Neural progenitor cell (in vitro differentiated cells): Measurements from ENCODE around the gene IL10RA. TPM values are rescaled to one million over a fixed set of nuclear protein-coding genes. Genes with fewer than 3 reads are reported as not detected.

ENCODE experiments used
- DNase-seq: peaks from one replicate; pipeline ENCODE4 v3.0.0-alpha.2; 2016; ENCODE audit warnings: low spot score
- H2AFZ ChIP-seq: fragments of 200-600 bp; sonication (generic); replicated peaks from 2 replicates; pipeline ENCODE4 v1.6.1; 2016; ENCODE audit warnings: antibody characterized with exemption
- H3F3A ChIP-seq: fragments of 200-600 bp; sonication (generic); 2 replicates; pipeline ENCODE4 v1.6.1; 2016; ENCODE audit warnings: antibody characterized with exemption, low read depth
- H3K27ac ChIP-seq: fragments of 200-600 bp; sonication (generic); 2 replicates; pipeline ENCODE4 v1.5.1; 2016; ENCODE audit warnings: mild to moderate bottlenecking
- H3K27me3 ChIP-seq: fragments of 200-600 bp; sonication (generic); 2 replicates; pipeline ENCODE4 v1.6.1; 2016; ENCODE audit warnings: mild to moderate bottlenecking, moderate library complexity
- H3K36me3 ChIP-seq: fragments of 200-600 bp; sonication (generic); 2 replicates; pipeline ENCODE4 v1.5.1; 2016
- H3K4me1 ChIP-seq: fragments of 200-600 bp; sonication (generic); 2 replicates; pipeline ENCODE4 v1.6.1; 2016; ENCODE audit warnings: mixed run types
- H3K4me2 ChIP-seq: fragments of 200-600 bp; sonication (generic); 2 replicates; pipeline ENCODE4 v1.6.1; 2016
- H3K4me3 ChIP-seq: fragments of 200-600 bp; sonication (generic); 2 replicates; pipeline ENCODE4 v1.5.1; 2016
- H3K79me2 ChIP-seq: fragments of 200-600 bp; sonication (generic); 2 replicates; pipeline ENCODE4 v1.6.1; 2016; ENCODE audit warnings: low read depth
- H3K9ac ChIP-seq: fragments of 200-600 bp; sonication (generic); 2 replicates; pipeline ENCODE4 v1.6.1; 2016
- H3K9me3 ChIP-seq: fragments of 200-600 bp; sonication (generic); 2 replicates; pipeline ENCODE4 v1.5.1; 2016; ENCODE audit warnings: low read depth
- H4K20me1 ChIP-seq: fragments of 200-600 bp; sonication (generic); 2 replicates; pipeline ENCODE4 v1.6.1; 2016; ENCODE audit warnings: low read depth
- H3K27ac Mint-ChIP-seq: 3 replicates; pipeline ENCODE4 v1.8.0; 2021; ENCODE audit warnings: mixed read lengths
- H3K27me3 Mint-ChIP-seq: 2 replicates; pipeline ENCODE4 v1.8.0; 2022; ENCODE audit warnings: low read depth, mild to moderate bottlenecking, inconsistent platforms, moderate library complexity, mixed read lengths; ENCODE audit not compliant: insufficient read depth
- H3K36me3 Mint-ChIP-seq: 3 replicates; pipeline ENCODE4 v1.8.0; 2021; ENCODE audit warnings: mixed read lengths
- H3K4me1 Mint-ChIP-seq: 3 replicates; pipeline ENCODE4 v1.8.0; 2021; ENCODE audit warnings: mixed read lengths
- H3K4me3 Mint-ChIP-seq: 3 replicates; pipeline ENCODE4 v1.8.0; 2021; ENCODE audit warnings: mild to moderate bottlenecking, moderate library complexity, mixed read lengths
- H3K9me3 Mint-ChIP-seq: 3 replicates; pipeline ENCODE4 v1.8.0; 2020; ENCODE audit warnings: mixed read lengths
- EZH2 ChIP-seq: fragments of 200-600 bp; sonication (generic); IDR thresholded peaks from 2 replicates; pipeline ENCODE4 v1.6.1; 2017; ENCODE audit warnings: antibody characterized with exemption, mild to moderate bottlenecking, moderate library complexity
- EZH2phosphoT487 ChIP-seq: fragments of 200-600 bp; sonication (generic); IDR thresholded peaks from 2 replicates; pipeline ENCODE4 v1.6.1; 2017; ENCODE audit warnings: antibody characterized with exemption
- total RNA-seq: library from RNA; depleted of rRNA; stranded (reverse); fragments of >200 nt; gene quantifications from 2 replicates; pipeline ENCODE4 v1.2.3, GENCODE V29; 2015; ENCODE audit warnings: low replicate concordance
- TF ChIP-seq, protein P1 (sequence below): fragments of 200-600 bp; sonication (generic); IDR thresholded peaks from 2 replicates; pipeline ENCODE4 v1.5.1; 2017; ENCODE audit warnings: antibody characterized with exemption, mild to moderate bottlenecking

The IL10RA gene
- total RNA-seq, 1 donor from 2014 or later: not detected

DNA sequence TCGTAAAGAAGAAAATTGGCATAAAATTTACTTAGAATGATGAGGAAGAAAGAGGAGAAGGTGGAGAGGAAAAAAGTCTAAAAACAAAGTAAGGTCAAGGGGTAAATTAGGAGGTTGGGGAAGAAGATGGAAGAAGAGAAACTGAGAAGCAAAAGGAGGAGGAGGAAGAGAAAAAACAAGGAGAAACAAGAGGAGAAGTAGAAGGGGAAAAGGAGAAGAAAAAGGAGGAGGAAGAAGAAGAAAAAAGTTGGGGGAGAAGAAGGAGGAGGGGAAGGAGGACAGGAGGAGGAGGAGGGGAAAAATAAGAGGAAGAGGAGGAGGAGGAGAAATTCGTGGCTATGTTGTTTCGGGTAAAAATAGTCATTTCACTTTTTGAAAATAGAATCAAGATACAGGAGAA lies 42.4 kb downstream of the IL10RA start:
- H3F3A ChIP-seq: no peaks in the 10 kb centered on the region
- Mint-ChIP-seq H3K9me3 (no peaks in the 10 kb centered on the region), H3K36me3 (no peaks in the 10 kb centered on the region), H3K27me3 (peaks cover 2% of the 10 kb centered on the region), H3K4me3 (no peak overlapping the region), H3K27ac (no peak overlapping the region), H3K4me1 (no peaks in the 10 kb centered on the region)
- H3K27me3 ChIP-seq: no peaks in the 10 kb centered on the region
- no peak overlapping the region for H3K27ac ChIP-seq
- H2AFZ ChIP-seq: no peak overlapping the region
- no peaks in the 10 kb centered on the region for H3K4me1 ChIP-seq
- no peak overlapping the region for H3K4me3 ChIP-seq
- H3K79me2 ChIP-seq: no peaks in the 10 kb centered on the region
- DNase-seq: no peak
- H3K4me2 ChIP-seq: no peak overlapping the region
- no peaks in the 10 kb centered on the region for H4K20me1 ChIP-seq
- TF ChIP-seq EZH2phosphoT487: no peak
- TF ChIP-seq, protein P1, sequence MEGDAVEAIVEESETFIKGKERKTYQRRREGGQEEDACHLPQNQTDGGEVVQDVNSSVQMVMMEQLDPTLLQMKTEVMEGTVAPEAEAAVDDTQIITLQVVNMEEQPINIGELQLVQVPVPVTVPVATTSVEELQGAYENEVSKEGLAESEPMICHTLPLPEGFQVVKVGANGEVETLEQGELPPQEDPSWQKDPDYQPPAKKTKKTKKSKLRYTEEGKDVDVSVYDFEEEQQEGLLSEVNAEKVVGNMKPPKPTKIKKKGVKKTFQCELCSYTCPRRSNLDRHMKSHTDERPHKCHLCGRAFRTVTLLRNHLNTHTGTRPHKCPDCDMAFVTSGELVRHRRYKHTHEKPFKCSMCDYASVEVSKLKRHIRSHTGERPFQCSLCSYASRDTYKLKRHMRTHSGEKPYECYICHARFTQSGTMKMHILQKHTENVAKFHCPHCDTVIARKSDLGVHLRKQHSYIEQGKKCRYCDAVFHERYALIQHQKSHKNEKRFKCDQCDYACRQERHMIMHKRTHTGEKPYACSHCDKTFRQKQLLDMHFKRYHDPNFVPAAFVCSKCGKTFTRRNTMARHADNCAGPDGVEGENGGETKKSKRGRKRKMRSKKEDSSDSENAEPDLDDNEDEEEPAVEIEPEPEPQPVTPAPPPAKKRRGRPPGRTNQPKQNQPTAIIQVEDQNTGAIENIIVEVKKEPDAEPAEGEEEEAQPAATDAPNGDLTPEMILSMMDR: no peak
- no peak for TF ChIP-seq EZH2
- H3K9me3 ChIP-seq: no peaks in the 10 kb centered on the region
- H3K9ac ChIP-seq: no peak overlapping the region
- no peaks in the 10 kb centered on the region for H3K36me3 ChIP-seq

DNA sequence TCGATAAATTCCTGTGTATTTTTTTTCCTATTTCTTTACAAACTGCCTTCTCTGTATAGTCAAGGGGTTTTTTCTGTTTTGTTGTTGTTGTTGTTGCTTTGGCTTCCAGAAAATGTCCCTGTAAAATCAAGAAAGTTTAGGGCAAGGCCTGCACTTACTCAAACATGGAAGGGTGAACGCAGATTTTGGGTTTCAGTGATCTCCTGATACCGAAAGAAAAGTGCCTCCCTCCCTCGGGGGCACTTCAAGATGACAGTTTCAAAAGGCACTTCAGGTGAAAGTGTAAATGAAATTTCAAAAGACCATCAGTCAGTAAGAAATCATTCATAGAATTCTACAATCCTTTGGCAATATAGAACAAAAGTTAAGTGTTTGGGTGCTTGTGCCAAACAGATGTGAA lies 47.2 kb downstream of the IL10RA start:
- no peaks in the 10 kb centered on the region for H3K36me3 ChIP-seq
- no peaks in the 10 kb centered on the region for H3K4me1 ChIP-seq
- no peak overlapping the region for H3K4me3 ChIP-seq
- Mint-ChIP-seq H3K4me1 (no peaks in the 10 kb centered on the region), H3K36me3 (no peaks in the 10 kb centered on the region), H3K27ac (no peak overlapping the region), H3K4me3 (no peak overlapping the region), H3K9me3 (no peaks in the 10 kb centered on the region), H3K27me3 (peaks cover 4% of the 10 kb centered on the region)
- no peak overlapping the region for H3K27ac ChIP-seq
- no peaks in the 10 kb centered on the region for H3K9me3 ChIP-seq
- H3F3A ChIP-seq: no peaks in the 10 kb centered on the region
- H3K27me3 ChIP-seq: no peaks in the 10 kb centered on the region
- H3K79me2 ChIP-seq: no peaks in the 10 kb centered on the region
- H3K4me2 ChIP-seq: no peak overlapping the region
- TF ChIP-seq EZH2: no peak
- TF ChIP-seq, protein P1: no peak
- TF ChIP-seq EZH2phosphoT487: no peak
- no peak overlapping the region for H3K9ac ChIP-seq
- no peaks in the 10 kb centered on the region for H4K20me1 ChIP-seq
- no peak for DNase-seq
- H2AFZ ChIP-seq: no peak overlapping the region

DNA sequence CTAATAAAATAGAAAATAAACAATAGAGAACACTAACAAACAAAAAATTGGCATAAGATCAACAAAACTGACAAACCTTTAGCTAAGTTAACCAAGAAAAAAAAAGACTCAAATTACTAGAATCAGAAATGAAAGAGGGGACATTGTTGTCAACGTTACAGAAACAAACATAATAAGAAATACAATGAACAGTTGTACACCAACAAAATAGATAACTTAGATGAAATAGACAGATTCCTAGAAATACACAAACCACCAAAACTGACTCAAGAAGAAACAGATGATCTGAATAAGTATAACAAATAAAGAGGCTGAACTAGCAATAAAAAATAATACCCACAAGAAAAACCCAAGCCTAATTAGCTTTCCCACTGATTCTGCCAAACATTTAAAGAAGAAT lies 55.9 kb downstream of the IL10RA start:
- no peaks in the 10 kb centered on the region for H3K4me1 Mint-ChIP-seq
- H3K79me2 ChIP-seq: no peaks in the 10 kb centered on the region
- H2AFZ ChIP-seq: no peak overlapping the region
- H3K27me3 Mint-ChIP-seq: no peaks in the 10 kb centered on the region
- H3K9me3 Mint-ChIP-seq: no peaks in the 10 kb centered on the region
- no peak overlapping the region for H3K4me2 ChIP-seq
- H3F3A ChIP-seq: no peaks in the 10 kb centered on the region
- H3K4me3 ChIP-seq: no peak overlapping the region
- no peaks in the 10 kb centered on the region for H4K20me1 ChIP-seq
- no peaks in the 10 kb centered on the region for H3K36me3 Mint-ChIP-seq
- no peak overlapping the region for H3K27ac ChIP-seq
- no peaks in the 10 kb centered on the region for H3K4me1 ChIP-seq
- no peak overlapping the region for H3K9ac ChIP-seq
- DNase-seq: no peak
- no peak overlapping the region for H3K4me3 Mint-ChIP-seq
- H3K27me3 ChIP-seq: no peaks in the 10 kb centered on the region
- TF ChIP-seq, protein P1: no peak
- TF ChIP-seq EZH2 (no peak), EZH2phosphoT487 (no peak)
- H3K36me3 ChIP-seq: no peaks in the 10 kb centered on the region
- H3K27ac Mint-ChIP-seq: no peak overlapping the region
- no peaks in the 10 kb centered on the region for H3K9me3 ChIP-seq

DNA sequence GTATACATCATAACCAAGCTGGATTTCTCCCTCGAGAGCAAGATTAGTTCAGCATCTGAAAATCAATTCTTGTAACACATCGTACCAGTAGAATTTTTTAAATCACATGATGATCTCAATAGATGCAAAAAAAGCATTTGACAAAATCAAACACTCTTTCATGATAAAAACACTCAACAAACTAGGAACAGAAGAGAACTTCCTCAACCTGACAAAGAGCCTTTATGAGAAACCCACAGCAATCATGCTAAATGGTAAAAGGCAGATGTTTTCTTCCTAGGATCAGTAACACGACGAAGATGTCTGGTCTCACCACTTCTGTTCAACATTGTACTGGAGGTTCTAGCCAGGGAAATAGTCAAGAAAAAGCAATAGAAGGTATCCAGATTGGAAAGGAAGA lies 56.6 kb downstream of the IL10RA start:
- Histone ChIP-seq H3K27me3 (no peaks in the 10 kb centered on the region), H3K4me1 (no peaks in the 10 kb centered on the region), H3K4me3 (no peak overlapping the region), H2AFZ (no peak overlapping the region), H3K4me2 (no peak overlapping the region), H3F3A (no peaks in the 10 kb centered on the region), H3K36me3 (no peaks in the 10 kb centered on the region), H3K79me2 (no peaks in the 10 kb centered on the region), H3K27ac (no peak overlapping the region), H3K9me3 (no peaks in the 10 kb centered on the region), H3K9ac (no peak overlapping the region), H4K20me1 (no peaks in the 10 kb centered on the region)
- H3K4me1 Mint-ChIP-seq: no peaks in the 10 kb centered on the region
- no peak overlapping the region for H3K4me3 Mint-ChIP-seq
- DNase-seq: no peak
- H3K27ac Mint-ChIP-seq: no peak overlapping the region
- no peaks in the 10 kb centered on the region for H3K9me3 Mint-ChIP-seq
- no peaks in the 10 kb centered on the region for H3K36me3 Mint-ChIP-seq
- no peaks in the 10 kb centered on the region for H3K27me3 Mint-ChIP-seq
- TF ChIP-seq EZH2phosphoT487: no peak
- TF ChIP-seq, protein P1: no peak
- TF ChIP-seq EZH2: no peak
